HG02884 (cell line): ENCODE measurements around the gene BICRA.
"Not testable (repeated sequence)": the region's sequence is repeated elsewhere in the genome, so short reads cannot be mapped to it uniquely, and the experiment has no call there.

ENCODE experiments used
- ATAC-seq: cut with Tn5 transposase; IDR thresholded peaks from one replicate; pipeline ENCODE4 v1.9.1; 2021; ENCODE audit warnings: mild to moderate bottlenecking, moderate library complexity; ENCODE audit not compliant: unreplicated experiment

Gene BICRA

DNA sequence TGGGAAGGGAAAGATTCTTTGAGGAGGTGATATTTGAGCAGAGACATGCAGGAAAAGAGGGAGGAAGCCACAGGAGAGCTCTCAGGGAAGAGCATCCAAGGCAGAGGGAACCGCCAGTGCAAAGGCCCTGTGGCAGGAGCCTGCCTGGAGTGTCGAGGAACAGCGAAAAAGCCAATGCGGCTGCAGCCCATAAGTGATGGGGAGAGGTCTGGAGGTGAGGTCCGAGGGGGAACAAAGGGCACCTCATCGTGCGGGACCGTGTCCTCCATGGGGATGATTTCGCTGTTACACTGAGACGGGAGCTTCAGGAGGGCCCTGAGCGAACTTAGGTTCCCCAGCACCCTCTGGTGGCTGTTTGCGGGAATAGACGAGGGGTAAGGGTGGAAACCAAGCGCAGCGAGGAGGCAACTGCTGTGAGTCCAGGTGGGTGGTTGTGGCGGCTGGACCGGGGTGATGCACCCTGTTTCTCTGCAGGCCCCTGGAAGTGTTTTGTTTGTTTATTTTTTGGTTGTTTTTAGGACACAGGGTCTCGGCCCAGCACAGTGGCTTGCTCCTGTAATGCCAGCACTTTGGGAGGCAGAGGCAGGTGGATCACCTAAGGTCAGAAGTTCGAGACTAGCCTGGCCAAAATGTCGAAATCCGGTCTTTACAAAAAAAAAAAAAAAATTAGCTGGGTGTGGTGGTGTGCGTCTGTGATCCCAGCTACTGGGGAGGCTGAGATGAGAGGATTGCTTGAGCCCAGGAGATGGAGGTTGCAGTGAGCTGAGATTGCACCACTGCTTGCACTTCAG lies 98.4 kb downstream of the BICRA start:
- ATAC-seq: no peak

DNA sequence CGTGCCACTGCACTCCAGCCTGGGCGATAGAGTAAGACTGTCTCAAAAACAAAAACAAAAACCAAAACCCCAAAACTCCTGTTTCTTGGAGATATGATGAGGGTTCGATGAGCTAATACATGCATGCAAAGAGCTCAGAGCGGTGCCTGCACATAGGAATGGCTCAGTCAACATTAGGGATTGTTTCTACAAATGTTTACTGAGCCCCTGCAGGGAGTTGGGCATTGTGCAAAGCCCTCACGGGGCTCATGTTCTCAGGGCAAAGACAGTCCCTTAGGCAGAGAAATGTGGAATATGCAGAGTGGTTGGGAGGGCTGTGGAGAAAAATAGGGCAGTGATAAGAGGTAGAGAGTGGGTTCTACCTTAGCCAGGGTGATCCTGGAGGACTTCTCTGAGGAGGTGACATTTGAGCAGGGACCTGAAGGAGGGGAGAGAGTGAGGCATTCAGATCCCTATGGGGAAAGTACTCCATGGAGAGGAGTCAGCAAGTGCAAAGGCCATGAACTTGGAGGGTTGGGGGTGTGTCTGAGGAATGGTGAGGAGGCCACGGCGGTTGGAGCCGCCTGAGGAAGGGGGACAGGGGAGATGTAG lies 102.8 kb downstream of the BICRA start:
- no peak for ATAC-seq

DNA sequence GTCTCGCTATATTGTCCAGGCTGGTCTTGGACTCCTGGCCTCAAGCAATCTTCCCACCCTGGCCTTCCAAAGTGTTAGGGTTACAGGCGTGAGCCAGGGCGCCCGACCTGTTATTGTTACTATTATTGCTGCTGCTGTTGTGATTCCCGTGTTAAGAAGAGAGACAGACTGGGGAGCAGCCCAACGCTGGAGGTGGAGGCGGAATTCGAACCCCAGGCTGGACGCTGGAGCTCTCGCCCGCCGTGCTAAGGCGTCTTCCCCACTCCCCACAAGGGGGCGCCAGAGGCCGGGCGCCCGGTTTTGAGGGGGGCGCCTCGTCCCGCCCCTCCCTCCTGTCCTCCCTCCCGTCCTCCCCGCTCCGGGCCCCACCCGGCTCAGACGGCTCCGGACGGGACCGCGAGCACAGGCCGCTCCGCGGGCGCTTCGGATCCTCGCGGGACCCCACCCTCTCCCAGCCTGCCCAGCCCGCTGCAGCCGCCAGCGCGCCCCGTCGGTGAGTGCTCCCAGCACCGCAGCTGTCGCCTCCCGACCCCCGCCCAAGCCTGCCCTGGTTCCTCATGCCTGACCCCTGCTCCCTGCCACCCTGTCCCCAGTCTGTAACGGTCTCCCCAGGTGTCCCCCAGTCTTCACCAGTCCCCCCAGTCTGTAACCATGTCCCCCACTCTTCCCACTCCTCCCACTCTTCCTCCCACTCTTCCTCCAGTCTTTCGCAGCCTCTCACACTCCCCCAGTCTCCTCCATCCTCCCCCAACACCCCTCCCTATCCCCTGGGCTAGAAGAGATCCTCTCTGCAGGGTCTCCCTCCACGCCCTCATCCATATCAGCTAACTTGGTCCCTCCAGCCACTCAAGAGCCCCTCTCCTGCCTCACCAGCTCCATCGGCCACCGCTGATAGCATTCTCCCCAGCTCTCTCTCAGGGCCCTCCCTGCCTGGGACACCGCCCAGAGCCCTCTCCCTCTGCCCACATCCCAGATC lies 104.4 kb downstream of the BICRA start, which contains the start of gene EHD2:
EHD2 (plus strand) TSS at position 377 of the 976 bp plus-strand sequence. CDS start 3,191 bp downstream, outside the sequence.
- no peak for ATAC-seq

DNA sequence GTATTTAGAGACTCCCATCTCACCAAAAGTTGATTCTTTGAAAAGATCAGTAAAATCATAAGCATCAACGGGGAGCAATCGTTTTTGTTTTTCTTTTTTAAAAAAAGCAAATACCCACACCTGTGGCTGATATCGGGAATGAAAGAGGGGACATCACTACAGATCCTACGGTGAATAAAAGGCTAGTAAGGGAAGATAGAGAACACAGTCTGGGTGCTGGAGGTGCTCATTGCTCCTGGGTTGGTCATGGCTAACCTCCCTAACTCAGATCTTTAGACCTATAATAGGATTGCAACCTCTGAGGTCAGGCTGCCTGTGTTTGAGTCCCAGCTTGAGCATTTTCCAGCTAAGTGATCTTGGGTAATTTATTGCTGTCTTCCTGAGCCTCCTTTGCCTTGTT lies 105.4 kb downstream of the BICRA start:
- ATAC-seq: no peak

DNA sequence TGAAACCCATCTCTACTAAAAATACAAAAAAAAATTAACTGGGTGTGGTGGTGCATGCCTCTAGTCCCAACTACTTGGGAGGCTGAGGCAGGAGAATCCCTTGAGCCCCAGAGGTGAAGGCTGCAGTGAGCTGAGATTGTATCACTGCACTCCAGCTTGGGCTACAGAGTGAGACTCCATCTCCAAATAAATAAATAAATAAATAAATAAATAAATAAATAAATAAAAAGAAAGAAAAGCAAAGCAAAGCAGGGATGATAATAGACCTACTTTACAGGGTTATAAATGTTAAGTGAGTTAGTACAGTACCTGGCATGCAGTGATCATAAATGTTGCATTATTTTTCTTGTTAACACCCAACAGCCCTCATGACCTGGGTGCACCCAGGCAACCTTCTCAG lies 105.9 kb downstream of the BICRA start:
- ATAC-seq: not testable (repeated sequence)

DNA sequence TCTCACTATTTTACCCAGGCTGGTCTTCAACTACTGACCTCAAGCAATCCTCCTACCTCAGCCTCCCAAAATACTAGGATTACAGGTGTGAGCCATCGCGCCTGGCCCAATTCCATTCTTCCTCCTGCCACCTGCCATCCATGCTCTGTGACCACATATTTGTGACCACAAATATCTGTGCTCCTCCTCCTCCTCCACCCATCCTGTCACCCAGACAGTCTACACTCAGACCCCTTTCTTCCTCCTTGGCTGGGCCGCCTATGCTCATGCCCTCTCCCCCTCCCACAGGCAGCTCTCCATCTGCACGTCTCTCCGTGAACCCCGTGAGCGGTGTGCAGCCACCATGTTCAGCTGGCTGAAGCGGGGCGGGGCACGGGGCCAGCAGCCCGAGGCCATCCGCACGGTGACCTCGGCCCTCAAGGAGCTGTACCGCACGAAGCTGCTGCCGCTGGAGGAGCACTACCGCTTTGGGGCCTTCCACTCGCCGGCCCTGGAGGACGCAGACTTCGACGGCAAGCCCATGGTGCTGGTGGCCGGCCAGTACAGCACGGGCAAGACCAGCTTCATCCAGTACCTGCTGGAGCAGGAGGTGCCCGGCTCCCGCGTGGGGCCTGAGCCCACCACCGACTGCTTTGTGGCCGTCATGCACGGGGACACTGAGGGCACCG lies 107.5 kb downstream of the BICRA start:
- ATAC-seq: no peak

DNA sequence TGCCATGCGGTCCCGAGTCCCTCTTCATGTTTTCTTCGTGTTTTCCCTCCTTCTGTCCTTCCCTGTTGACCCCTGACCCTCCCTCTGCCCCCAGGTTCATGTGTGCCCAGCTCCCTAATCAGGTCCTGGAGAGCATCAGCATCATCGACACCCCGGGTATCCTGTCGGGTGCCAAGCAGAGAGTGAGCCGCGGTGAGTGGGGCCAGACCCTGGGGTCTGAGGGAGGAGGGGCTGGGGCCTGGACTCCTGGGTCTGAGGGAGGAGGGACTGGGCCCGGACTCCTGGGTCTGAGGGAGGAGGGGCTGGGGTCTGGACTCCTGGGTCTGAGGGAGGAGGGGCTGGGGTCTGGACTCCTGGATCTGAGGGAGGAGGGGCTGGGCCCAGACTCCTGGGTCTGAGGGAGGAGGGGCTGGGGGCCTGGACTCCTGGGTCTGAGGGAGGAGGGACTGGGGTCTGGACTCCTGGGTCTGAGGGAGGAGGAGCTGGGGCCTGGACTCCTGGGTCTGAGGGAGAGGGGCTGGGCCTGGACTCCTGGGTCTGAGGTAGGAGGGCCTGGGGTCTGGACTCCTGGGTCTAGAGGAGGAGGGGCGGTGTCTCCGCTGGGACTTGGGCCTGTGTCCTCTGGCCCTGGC lies 109.6 kb downstream of the BICRA start:
- ATAC-seq: not testable (repeated sequence)

DNA sequence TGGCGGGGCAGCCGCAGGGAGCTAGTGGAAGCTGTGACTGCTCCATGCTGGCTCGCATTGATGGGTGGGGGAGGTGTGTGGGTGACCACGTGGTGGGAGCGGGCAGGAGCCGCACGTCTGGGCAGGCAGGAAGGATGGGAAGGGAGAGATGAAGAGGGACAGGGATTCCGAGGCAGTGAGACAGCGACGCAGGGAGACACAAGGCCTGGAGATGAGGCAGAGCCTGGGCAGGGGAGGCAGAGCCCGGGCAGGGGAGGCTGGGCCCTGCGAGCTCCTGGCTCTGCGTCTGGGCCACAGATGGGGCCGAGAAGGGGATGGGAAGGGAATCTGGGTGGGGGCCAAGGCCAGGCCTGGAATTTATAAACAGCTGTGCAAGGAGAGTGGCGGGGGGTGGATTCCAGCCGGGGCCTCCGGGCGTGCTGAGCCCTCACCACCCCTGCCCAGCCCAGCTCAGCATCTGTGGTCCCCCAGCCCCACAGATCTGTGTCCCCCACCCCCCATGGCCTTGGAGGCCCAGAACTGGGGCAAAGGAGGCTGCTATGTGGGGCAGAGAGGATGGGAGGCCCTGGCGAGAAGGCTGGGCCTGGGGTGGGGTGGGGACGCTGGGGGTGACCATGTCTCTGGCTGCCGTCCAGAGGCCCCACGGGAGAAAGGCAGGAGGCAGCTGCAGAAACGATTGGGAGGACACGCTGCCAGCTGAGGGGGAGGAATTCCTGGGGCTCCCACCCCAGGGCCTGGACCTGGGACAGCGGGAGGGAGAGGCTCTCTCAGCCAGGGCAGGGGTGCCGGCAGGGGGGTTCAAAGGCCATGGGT lies 110.3 kb downstream of the BICRA start:
- ATAC-seq: no peak

DNA sequence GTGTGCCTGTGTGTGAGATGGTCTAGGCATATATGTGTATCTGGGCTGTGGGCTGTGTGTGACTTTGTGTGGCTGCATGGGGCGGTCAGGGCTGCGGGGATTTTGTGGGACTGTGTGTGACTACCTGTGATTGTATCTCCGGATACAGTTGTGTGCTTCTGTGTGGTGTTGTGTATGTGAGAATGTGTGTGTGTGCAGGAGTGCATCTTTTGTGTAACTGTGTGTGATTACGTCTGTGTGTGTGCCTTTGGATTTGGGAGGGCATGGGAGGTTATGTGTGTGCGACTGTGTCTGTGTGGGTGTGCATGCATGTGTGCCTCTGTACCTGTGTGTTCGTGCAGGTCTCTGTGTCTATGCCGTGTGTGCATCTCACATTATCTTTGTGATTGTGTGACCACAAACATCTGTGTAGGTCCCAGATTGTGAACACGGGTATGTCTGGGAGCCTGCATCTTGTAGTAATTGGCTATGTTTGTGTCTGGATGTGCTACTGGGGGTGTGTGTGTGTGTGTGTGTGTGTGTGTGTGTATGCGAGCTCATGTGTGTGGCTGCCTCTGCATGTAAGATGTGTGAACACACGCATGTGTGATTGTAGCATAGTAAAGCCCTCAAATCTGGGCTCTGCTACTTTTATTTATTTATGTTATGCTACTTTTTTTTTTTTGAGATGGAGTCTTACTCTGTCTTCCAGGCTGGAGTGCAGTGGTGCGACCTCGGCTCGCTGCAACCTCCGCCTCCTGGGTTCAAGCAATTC lies 111.9 kb downstream of the BICRA start:
- ATAC-seq: no peak

DNA sequence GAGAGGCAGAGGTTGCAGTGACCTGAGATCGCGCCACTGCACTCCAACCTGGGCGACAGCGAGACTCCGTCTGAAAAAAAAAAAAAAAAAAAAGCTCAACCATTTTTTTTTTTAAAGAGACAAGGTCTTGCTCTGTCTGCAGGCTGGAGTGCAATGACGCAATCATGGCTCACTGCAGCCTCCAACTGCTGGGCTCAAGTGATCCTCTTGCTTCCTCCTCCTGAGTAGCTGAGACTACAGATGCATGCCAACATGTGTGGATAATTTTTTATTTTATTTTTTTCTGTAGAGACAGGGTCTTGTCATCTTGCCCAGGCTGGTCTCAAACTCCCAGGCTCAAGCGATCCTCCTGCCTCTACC lies 114.6 kb downstream of the BICRA start:
- ATAC-seq: no peak

DNA sequence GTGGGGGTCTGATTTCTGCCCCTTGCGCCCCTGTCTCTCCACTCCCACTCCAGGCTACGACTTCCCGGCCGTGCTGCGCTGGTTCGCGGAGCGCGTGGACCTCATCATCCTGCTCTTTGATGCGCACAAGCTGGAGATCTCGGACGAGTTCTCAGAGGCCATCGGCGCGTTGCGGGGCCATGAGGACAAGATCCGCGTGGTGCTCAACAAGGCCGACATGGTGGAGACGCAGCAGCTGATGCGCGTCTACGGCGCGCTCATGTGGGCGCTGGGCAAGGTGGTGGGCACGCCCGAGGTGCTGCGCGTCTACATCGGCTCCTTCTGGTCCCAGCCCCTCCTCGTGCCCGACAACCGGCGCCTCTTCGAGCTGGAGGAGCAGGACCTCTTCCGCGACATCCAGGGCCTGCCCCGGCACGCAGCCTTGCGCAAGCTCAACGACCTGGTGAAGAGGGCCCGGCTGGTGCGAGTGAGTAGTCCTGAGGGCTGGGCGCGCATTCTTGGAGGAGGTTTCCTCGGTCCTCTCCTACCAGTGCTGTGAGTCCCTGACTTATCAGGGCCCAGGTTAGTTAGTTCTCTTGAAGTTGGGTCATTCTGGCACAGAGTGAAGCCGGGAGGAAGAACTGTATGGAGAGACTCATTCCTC lies 116.9 kb downstream of the BICRA start:
- no peak for ATAC-seq

DNA sequence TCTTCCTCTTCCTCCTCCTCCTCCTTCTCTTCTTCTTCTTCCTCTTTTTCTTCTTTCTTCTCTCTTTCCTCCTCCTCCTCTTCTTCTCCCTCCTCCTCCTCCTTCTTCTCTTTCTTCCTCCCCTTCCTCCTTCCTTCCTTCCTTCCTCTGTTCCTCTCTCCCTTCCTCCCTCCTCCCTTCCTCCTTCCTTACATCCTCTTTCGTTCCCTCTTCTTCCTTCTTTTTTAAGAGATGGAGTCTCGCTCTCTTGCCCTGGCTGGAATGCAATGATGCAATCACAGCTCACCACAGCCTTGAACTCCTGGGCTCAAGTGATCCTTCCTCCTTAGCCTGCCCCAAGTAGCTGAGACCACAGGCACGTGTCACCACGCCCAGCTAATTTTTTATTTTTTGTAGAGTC lies 117.5 kb downstream of the BICRA start:
- ATAC-seq: no peak

DNA sequence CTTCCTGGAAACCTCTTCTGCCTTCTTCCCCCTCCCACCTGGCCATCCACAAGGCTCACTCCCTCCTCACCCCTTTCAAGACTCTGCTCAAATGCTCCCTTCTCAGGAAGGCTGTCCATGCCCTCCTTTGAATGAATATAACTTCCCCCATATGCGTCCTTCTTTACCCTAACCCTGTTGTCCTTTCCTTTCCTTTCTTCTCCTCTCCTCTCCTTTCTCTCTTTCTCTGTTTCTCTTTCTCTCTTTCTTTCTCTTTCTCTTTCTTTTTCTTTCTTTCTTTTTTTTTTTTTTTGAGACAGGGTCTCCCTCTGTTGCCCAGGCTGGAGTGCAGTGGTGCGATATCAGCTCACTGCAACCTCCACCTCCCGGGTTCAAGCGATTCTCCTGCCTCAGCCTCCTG lies 119.4 kb downstream of the BICRA start:
- not testable (repeated sequence) for ATAC-seq

DNA sequence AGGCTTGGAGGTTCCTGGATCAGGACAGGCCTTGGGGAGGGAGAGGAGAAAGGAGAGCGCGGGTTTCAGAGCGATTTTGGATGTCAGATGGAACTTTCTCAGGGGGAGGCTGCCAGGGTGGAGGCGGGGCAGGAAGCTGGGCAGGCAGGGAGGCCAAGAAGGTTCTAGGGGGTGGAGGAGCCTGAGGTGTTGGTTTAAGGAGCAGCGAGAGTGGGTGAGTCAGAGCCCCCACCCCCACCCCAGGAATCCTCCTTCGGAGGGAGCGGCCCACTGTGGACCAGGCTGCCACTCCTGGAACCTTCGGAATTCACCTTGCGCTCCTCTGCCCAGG lies 120.5 kb downstream of the BICRA start:
- ATAC-seq: no peak

DNA sequence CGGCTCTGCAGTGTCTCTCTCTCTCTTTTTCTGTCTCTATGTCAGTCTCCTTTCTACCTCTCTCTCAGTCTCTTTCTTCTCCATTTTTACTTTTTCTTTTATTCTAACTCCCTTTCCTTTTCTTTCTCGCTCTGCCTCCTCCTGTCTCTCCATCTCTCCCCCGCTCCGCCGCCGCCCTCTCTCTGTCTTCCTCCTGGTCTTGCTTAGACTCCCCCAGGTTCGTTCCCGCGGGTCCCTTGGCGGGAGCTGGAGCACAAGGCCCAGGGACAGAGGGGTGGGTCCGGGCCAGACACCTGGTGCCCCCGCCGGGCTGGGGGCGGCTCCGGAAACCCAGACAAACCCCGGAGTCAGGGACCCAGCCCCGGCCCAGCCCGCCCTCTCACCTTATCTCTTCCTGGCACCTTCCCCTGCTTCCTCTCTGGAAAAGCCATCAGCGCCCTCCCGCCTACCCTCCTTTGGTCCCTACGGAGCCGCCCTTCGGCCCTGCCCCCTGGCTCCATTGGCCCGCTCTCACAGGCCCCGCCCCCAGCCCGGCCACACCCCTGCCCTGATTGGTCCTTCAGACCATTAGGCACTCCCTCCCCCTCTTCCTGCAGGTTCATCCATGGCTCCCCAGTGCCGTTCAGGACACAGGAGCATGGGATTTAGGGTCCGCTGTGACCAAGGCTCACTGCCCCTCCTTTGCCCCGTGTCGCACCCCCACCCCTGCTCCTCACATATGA lies 121.0 kb downstream of the BICRA start:
- ATAC-seq: no peak

DNA sequence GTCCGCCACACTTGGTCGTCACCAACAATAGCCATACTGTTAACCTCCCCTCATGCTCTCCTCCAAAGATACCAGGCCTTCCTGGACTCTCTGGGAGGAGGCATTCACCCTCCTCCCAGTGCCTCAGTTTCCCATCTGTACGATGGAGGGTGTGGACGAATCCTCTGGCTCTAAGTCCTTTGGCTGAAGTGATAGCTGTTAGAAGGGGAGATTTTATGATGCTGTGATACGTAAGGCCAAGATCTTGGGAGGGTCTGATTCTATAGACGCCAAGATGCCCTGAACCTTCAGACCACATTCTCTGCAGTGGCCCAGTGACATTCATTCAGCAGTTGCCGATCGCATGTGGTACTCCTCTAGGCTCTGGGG lies 121.6 kb downstream of the BICRA start:
- no peak for ATAC-seq

DNA sequence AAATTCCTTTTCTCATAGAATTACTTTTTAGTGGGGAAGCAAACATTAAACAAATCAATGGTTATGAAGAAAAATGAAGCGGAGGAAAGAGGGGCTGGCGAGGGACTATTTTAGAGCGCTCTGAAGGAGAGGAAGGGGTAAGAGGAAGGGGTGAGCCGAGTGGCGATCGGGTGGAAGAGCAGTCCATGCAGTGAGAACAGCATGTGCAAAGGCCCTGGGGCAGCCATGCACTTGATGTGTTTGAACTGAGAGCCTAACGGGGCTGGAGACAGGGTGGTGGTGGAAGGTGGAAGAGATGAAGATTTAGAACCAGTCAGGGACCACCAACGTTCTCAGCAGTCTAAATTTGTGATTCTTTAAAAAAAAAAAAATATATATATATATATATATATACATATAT lies 122.0 kb downstream of the BICRA start:
- no peak for ATAC-seq

DNA sequence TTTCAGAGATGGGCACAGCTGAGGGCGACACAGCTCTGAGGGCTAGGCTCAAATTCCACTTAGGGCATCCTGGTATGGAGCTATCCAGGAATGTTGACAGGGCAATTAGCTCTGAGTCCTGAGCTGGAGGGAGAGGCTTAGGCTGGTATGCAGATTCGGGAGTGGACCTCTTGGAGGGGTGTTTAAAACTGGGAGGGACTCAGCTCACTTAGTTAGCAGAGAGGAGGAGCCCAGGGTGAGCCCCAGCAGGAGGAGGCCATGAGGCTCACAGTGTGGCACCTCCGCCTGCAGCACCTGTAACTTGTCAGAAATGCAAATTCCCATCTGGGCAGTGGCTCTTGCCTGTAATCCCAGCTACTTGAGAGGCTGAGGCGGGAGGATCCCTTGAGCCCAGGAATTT lies 126.2 kb downstream of the BICRA start:
- no peak for ATAC-seq
